IPS-18c (cell line): ENCODE data around the gene PLCG2.
"Not testable (repeated sequence)": the region's sequence is repeated elsewhere in the genome, so short reads cannot be mapped to it uniquely, and the experiment has no call there.

Source experiments
- H3K4me3 ChIP-seq: 2 replicates; pipeline ENCODE4 v1.7.0; 2013; ENCODE audit warnings: low read depth, mild to moderate bottlenecking, low read length, moderate library complexity; ENCODE audit not compliant: insufficient read depth
- H3K9me3 ChIP-seq: one replicate; pipeline ENCODE4 v1.6.1; 2013; ENCODE audit warnings: mild to moderate bottlenecking, low read length, moderate library complexity; ENCODE audit not compliant: control insufficient read depth, insufficient read depth

The PLCG2 gene

GRCh38 chr16:81946206-81946605 is 167.1 kb downstream of the PLCG2 start:
- Histone ChIP-seq H3K9me3 (no peaks in the 10 kb centered on the region), H3K4me3 (no peak overlapping the region)

- Histone ChIP-seq H3K9me3 (no peaks in the 10 kb centered on the region), H3K4me3 (no peak overlapping the region)
Observed at GRCh38 chr16:81951564-81951963, 172.5 kb downstream of the PLCG2 start.

GRCh38 chr16:81956213-81956948 is 177.3 kb downstream of the PLCG2 start:
- Histone ChIP-seq H3K9me3 (no peaks in the 10 kb centered on the region), H3K4me3 (no peak overlapping the region)

GRCh38 chr16:81964808-81965207 is 185.7 kb downstream of the PLCG2 start:
- Histone ChIP-seq H3K4me3 (no peak overlapping the region), H3K9me3 (no peaks in the 10 kb centered on the region)

- Histone ChIP-seq H3K9me3 (no peaks in the 10 kb centered on the region), H3K4me3 (no peak overlapping the region)
Observed at GRCh38 chr16:81967358-81967757, 188.3 kb downstream of the PLCG2 start.

- H3K4me3 ChIP-seq, result no peak overlapping the region
- H3K9me3 ChIP-seq, result no peaks in the 10 kb centered on the region
Observed at GRCh38 chr16:81971853-81972252, 192.8 kb downstream of the PLCG2 start.

GRCh38 chr16:81973737-81974136 is 194.6 kb downstream of the PLCG2 start:
- no peak overlapping the region for H3K4me3 ChIP-seq
- H3K9me3 ChIP-seq, result no peaks in the 10 kb centered on the region

GRCh38 chr16:81975637-81976036 is 196.5 kb downstream of the PLCG2 start:
- Histone ChIP-seq H3K4me3 (no peak overlapping the region), H3K9me3 (no peaks in the 10 kb centered on the region)

- not testable (repeated sequence) for H3K9me3 ChIP-seq, H3K4me3 ChIP-seq
Observed at GRCh38 chr16:81977335-81977942, 198.3 kb downstream of the PLCG2 start.

GRCh38 chr16:81987121-81987520 is 208.0 kb downstream of the PLCG2 start:
- H3K4me3 ChIP-seq, result no peak overlapping the region
- H3K9me3 ChIP-seq, result no peaks in the 10 kb centered on the region

- Histone ChIP-seq H3K4me3 (no peak overlapping the region), H3K9me3 (no peaks in the 10 kb centered on the region)
Observed at GRCh38 chr16:81987706-81988105, 208.6 kb downstream of the PLCG2 start.

- Histone ChIP-seq H3K9me3 (no peaks in the 10 kb centered on the region), H3K4me3 (no peak overlapping the region)
Observed at GRCh38 chr16:81992859-81993258, 213.8 kb downstream of the PLCG2 start.

GRCh38 chr16:81994485-81994884 is 215.4 kb downstream of the PLCG2 start:
- H3K9me3 ChIP-seq, result no peaks in the 10 kb centered on the region

GRCh38 chr16:81995651-81996050 is 216.6 kb downstream of the PLCG2 start:
- Histone ChIP-seq H3K4me3 (no peak overlapping the region), H3K9me3 (no peaks in the 10 kb centered on the region)

More at GRCh38 chr16:81994485-81994884, 215.4 kb downstream of the PLCG2 start:
- no peak overlapping the region for H3K4me3 ChIP-seq

- Histone ChIP-seq H3K4me3 (no peak overlapping the region), H3K9me3 (no peaks in the 10 kb centered on the region)
Observed at GRCh38 chr16:81996664-81997509, 217.8 kb downstream of the PLCG2 start.

GRCh38 chr16:81997738-81998137 is 218.6 kb downstream of the PLCG2 start:
- no peak overlapping the region for H3K4me3 ChIP-seq

GRCh38 chr16:82002831-82003230 is 223.7 kb downstream of the PLCG2 start:
- Histone ChIP-seq H3K4me3 (no peak overlapping the region), H3K9me3 (peaks cover 3% of the 10 kb centered on the region)

More at GRCh38 chr16:81997738-81998137, 218.6 kb downstream of the PLCG2 start:
- no peaks in the 10 kb centered on the region for H3K9me3 ChIP-seq

- H3K4me3 ChIP-seq, result no peak overlapping the region
Observed at GRCh38 chr16:82004601-82005000, 225.5 kb downstream of the PLCG2 start.

More at GRCh38 chr16:82004601-82005000, 225.5 kb downstream of the PLCG2 start:
- peaks cover 17% of the 10 kb centered on the region for H3K9me3 ChIP-seq
